WTC11 (cell line): ENCODE measurements around the gene ASGR1. TPM values are rescaled to one million over a fixed set of nuclear protein-coding genes. Genes with fewer than 3 reads are reported as not detected.
A peak's percentile ranks its signal among the peaks of the same experiment; 100 is the strongest.

ENCODE experiments used
- ATAC-seq: fragments of 200-7000 bp; cut with Tn5 transposase; 2 replicates; pipeline ENCODE4 v1.10.0; 2021; ENCODE audit warnings: mild to moderate bottlenecking, moderate library complexity
- CTCF ChIA-PET: fragments of 300-600 bp; sonication (Branson Sonifier 250); formaldehyde crosslinking; loops from one replicate; lab custom pipeline; 2021; ENCODE audit warnings: antibody characterized with exemption; lab: Charles Lee
- POLR2A ChIA-PET: fragments of 350-600 bp; sonication (Branson Sonifier 250); formaldehyde crosslinking; loops from one replicate; lab custom pipeline; 2021; ENCODE audit warnings: antibody characterized with exemption; lab: Charles Lee
- DNase-seq: peaks from one replicate; pipeline ENCODE4 v3.0.0; 2021; ENCODE audit warnings: low spot score
- H3K27ac Mint-ChIP-seq: 2 replicates; pipeline ENCODE4 v1.8.0; 2021; ENCODE audit warnings: mixed read lengths
- H3K27me3 Mint-ChIP-seq: 2 replicates; pipeline ENCODE4 v1.8.0; 2021; ENCODE audit warnings: low read depth, mild to moderate bottlenecking, moderate library complexity, mixed read lengths
- H3K36me3 Mint-ChIP-seq: 2 replicates; pipeline ENCODE4 v1.8.0; 2021; ENCODE audit warnings: mixed read lengths
- H3K4me1 Mint-ChIP-seq: 2 replicates; pipeline ENCODE4 v1.8.0; 2022; ENCODE audit warnings: mixed read lengths
- H3K4me3 Mint-ChIP-seq: 2 replicates; pipeline ENCODE4 v1.8.0; 2021; ENCODE audit warnings: mild to moderate bottlenecking, moderate library complexity, mixed read lengths
- H3K9me3 Mint-ChIP-seq: 2 replicates; pipeline ENCODE4 v1.8.0; 2021; ENCODE audit warnings: mixed read lengths
- CTCF ChIP-seq: fragments of 200-600 bp; IDR thresholded peaks from 2 replicates; pipeline ENCODE4 v1.8.0; 2022; ENCODE audit warnings: antibody characterized with exemption
- ETV6 ChIP-seq: sonication (generic); formaldehyde crosslinking; IDR thresholded peaks from 2 replicates; pipeline ENCODE4 v1.8.1; 2022; ENCODE audit warnings: mild to moderate bottlenecking, missing genetic modification reagents
- FOXK1 ChIP-seq: sonication (generic); formaldehyde crosslinking; IDR thresholded peaks from 2 replicates; pipeline ENCODE4 v1.8.0; 2022; ENCODE audit warnings: mild to moderate bottlenecking, moderate library complexity, missing genetic modification reagents
- GTF2I ChIP-seq: fragments of 250-450 bp; sonication (Bioruptor Pico); conservative IDR thresholded peaks from 2 replicates; pipeline ENCODE4 v1.4.0; 2021; ENCODE audit warnings: mild to moderate bottlenecking
- HMGXB4 ChIP-seq: sonication (generic); formaldehyde crosslinking; IDR thresholded peaks from 2 replicates; pipeline ENCODE4 v1.8.1; 2023; ENCODE audit warnings: mild to moderate bottlenecking, moderate library complexity, missing genetic modification reagents
- MXD4 ChIP-seq: fragments of 250-450 bp; sonication (Bioruptor Pico); IDR thresholded peaks from 2 replicates; pipeline ENCODE4 v1.8.0; 2021; ENCODE audit warnings: mild to moderate bottlenecking, moderate library complexity, borderline replicate concordance
- NFE2L1 ChIP-seq: sonication (generic); formaldehyde crosslinking; IDR thresholded peaks from 2 replicates; pipeline ENCODE4 v1.8.1; 2023; ENCODE audit warnings: missing genetic modification reagents
- SMAD3 ChIP-seq: sonication (generic); formaldehyde crosslinking; IDR thresholded peaks from 2 replicates; pipeline ENCODE4 v1.8.0; 2022; ENCODE audit warnings: missing genetic modification reagents, mild to moderate bottlenecking, borderline replicate concordance
- TP53 ChIP-seq: sonication (generic); formaldehyde crosslinking; IDR thresholded peaks from 2 replicates; pipeline ENCODE4 v1.8.1; 2023; ENCODE audit warnings: mild to moderate bottlenecking, missing genetic modification reagents
- ZBTB43 ChIP-seq: sonication (generic); formaldehyde crosslinking; IDR thresholded peaks from 2 replicates; pipeline ENCODE4 v1.8.1; 2023; ENCODE audit warnings: mild to moderate bottlenecking, missing genetic modification reagents
- total RNA-seq: library from RNA; stranded (reverse); gene quantifications from 3 replicates; pipeline ENCODE4 v1.2.3, GENCODE V29; 2021
- TF ChIP-seq, protein P1 (sequence below): sonication (generic); formaldehyde crosslinking; IDR thresholded peaks from 2 replicates; pipeline ENCODE4 v1.8.0; 2022; ENCODE audit warnings: mild to moderate bottlenecking, missing genetic modification reagents
- TF ChIP-seq, protein P2 (sequence below): sonication (generic); formaldehyde crosslinking; IDR thresholded peaks from 2 replicates; pipeline ENCODE4 v1.8.0; 2022; ENCODE audit warnings: missing genetic modification reagents
- TF ChIP-seq, protein P3 (sequence below): sonication (generic); formaldehyde crosslinking; IDR thresholded peaks from 2 replicates; pipeline ENCODE4 v1.8.0; 2023; ENCODE audit warnings: missing genetic modification reagents
- TF ChIP-seq, protein P4 (sequence below): fragments of 250-450 bp; sonication (Bioruptor Pico); IDR thresholded peaks from 2 replicates; pipeline ENCODE4 v1.9.0; 2021; ENCODE audit warnings: mild to moderate bottlenecking, borderline replicate concordance

The ASGR1 gene
- total RNA-seq, 1 experiment from 2014 or later: 13.3 TPM

GRCh38 chr17:7174603-7175326, 4.4 kb downstream of the ASGR1 start:
- Mint-ChIP-seq H3K4me1 (peaks cover 11% of the 10 kb centered on the region), H3K4me3 (no peak overlapping the region), H3K27me3 (peaks cover 10% of the 10 kb centered on the region), H3K27ac (no peak overlapping the region), H3K36me3 (no peaks in the 10 kb centered on the region; the same call in none of the 2 replicates), H3K9me3 (no peaks in the 10 kb centered on the region)
- POLR2A ChIA-PET: interaction anchor here (1.2 kb wide), 1 partner anchor 123 kb away, joined by 3 read pairs; no protein-coding TSS in a partner anchor
- TF ChIP-seq CTCF (no peak), ZBTB43 (CRISPR knock-in tag) (no peak), FOXK1 (CRISPR knock-in tag) (no peak), GTF2I (CRISPR knock-in tag) (no peak), MXD4 (CRISPR knock-in tag) (no peak), NFE2L1 (0 out of 2 replicates have a peak, but pooled peaks have one; percentile 49)
- TF ChIP-seq, protein P1, sequence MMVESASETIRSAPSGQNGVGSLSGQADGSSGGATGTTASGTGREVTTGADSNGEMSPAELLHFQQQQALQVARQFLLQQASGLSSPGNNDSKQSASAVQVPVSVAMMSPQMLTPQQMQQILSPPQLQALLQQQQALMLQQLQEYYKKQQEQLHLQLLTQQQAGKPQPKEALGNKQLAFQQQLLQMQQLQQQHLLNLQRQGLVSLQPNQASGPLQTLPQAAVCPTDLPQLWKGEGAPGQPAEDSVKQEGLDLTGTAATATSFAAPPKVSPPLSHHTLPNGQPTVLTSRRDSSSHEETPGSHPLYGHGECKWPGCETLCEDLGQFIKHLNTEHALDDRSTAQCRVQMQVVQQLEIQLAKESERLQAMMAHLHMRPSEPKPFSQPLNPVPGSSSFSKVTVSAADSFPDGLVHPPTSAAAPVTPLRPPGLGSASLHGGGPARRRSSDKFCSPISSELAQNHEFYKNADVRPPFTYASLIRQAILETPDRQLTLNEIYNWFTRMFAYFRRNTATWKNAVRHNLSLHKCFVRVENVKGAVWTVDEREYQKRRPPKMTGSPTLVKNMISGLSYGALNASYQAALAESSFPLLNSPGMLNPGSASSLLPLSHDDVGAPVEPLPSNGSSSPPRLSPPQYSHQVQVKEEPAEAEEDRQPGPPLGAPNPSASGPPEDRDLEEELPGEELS (CRISPR knock-in tag): no peak
- TF ChIP-seq, protein P2, sequence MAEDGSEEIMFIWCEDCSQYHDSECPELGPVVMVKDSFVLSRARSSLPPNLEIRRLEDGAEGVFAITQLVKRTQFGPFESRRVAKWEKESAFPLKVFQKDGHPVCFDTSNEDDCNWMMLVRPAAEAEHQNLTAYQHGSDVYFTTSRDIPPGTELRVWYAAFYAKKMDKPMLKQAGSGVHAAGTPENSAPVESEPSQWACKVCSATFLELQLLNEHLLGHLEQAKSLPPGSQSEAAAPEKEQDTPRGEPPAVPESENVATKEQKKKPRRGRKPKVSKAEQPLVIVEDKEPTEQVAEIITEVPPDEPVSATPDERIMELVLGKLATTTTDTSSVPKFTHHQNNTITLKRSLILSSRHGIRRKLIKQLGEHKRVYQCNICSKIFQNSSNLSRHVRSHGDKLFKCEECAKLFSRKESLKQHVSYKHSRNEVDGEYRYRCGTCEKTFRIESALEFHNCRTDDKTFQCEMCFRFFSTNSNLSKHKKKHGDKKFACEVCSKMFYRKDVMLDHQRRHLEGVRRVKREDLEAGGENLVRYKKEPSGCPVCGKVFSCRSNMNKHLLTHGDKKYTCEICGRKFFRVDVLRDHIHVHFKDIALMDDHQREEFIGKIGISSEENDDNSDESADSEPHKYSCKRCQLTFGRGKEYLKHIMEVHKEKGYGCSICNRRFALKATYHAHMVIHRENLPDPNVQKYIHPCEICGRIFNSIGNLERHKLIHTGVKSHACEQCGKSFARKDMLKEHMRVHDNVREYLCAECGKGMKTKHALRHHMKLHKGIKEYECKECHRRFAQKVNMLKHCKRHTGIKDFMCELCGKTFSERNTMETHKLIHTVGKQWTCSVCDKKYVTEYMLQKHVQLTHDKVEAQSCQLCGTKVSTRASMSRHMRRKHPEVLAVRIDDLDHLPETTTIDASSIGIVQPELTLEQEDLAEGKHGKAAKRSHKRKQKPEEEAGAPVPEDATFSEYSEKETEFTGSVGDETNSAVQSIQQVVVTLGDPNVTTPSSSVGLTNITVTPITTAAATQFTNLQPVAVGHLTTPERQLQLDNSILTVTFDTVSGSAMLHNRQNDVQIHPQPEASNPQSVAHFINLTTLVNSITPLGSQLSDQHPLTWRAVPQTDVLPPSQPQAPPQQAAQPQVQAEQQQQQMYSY: no peak
- TF ChIP-seq, protein P3, sequence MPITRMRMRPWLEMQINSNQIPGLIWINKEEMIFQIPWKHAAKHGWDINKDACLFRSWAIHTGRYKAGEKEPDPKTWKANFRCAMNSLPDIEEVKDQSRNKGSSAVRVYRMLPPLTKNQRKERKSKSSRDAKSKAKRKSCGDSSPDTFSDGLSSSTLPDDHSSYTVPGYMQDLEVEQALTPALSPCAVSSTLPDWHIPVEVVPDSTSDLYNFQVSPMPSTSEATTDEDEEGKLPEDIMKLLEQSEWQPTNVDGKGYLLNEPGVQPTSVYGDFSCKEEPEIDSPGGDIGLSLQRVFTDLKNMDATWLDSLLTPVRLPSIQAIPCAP (CRISPR knock-in tag): no peak
- DNase-seq (no peak), ATAC-seq (no peak)
- CTCF ChIA-PET: interaction anchor here (1.0 to 1.9 kb wide), 14 partner anchors 10 to 151 kb away, joined by 3 to 18 read pairs (median 6); partner anchors contain the start of gene SLC16A13

- Mint-ChIP-seq H3K36me3 (peaks cover 7% of the 10 kb centered on the region), H3K4me3 (no peak overlapping the region), H3K27ac (no peak overlapping the region), H3K9me3 (peaks cover 7% of the 10 kb centered on the region), H3K27me3 (peaks cover 10% of the 10 kb centered on the region), H3K4me1 (peaks cover 6% of the 10 kb centered on the region)
- ChIA-PET CTCF (interaction anchor here (0.7 to 1.9 kb wide), 16 partner anchors 9 to 150 kb away, joined by 3 to 18 read pairs (median 5); partner anchors contain the start of gene SLC16A13), POLR2A (interaction anchor here (0.8 to 1.2 kb wide), 2 partner anchors 9 to 122 kb away, joined by 3 to 4 read pairs; no protein-coding TSS in a partner anchor)
- DNase-seq (peak; percentile 92), ATAC-seq (peak; percentile 79)
- TF ChIP-seq SMAD3 (CRISPR knock-in tag) (no peak), TP53 (CRISPR knock-in tag) (peak; percentile 81), ETV6 (CRISPR knock-in tag) (peak; percentile 76; the same call in 1 of the 2 replicates), HMGXB4 (CRISPR knock-in tag) (peak; percentile 95)
- TF ChIP-seq, protein P4, sequence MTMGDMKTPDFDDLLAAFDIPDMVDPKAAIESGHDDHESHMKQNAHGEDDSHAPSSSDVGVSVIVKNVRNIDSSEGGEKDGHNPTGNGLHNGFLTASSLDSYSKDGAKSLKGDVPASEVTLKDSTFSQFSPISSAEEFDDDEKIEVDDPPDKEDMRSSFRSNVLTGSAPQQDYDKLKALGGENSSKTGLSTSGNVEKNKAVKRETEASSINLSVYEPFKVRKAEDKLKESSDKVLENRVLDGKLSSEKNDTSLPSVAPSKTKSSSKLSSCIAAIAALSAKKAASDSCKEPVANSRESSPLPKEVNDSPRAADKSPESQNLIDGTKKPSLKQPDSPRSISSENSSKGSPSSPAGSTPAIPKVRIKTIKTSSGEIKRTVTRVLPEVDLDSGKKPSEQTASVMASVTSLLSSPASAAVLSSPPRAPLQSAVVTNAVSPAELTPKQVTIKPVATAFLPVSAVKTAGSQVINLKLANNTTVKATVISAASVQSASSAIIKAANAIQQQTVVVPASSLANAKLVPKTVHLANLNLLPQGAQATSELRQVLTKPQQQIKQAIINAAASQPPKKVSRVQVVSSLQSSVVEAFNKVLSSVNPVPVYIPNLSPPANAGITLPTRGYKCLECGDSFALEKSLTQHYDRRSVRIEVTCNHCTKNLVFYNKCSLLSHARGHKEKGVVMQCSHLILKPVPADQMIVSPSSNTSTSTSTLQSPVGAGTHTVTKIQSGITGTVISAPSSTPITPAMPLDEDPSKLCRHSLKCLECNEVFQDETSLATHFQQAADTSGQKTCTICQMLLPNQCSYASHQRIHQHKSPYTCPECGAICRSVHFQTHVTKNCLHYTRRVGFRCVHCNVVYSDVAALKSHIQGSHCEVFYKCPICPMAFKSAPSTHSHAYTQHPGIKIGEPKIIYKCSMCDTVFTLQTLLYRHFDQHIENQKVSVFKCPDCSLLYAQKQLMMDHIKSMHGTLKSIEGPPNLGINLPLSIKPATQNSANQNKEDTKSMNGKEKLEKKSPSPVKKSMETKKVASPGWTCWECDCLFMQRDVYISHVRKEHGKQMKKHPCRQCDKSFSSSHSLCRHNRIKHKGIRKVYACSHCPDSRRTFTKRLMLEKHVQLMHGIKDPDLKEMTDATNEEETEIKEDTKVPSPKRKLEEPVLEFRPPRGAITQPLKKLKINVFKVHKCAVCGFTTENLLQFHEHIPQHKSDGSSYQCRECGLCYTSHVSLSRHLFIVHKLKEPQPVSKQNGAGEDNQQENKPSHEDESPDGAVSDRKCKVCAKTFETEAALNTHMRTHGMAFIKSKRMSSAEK (CRISPR knock-in tag): no peak
Measured at GRCh38 chr17:7173687-7174602, 5.2 kb downstream of the ASGR1 start.
